Uterus (tissue), 4 donors: ENCODE data around the gene MPPED1. TPM values are rescaled to one million over a fixed set of nuclear protein-coding genes. Genes with fewer than 3 reads are reported as not detected.

ENCODE experiments used
- DNase-seq, 2 donors: peaks; one replicate each; pipeline ENCODE4 v3.0.0-alpha.2; 2019 to 2020
- H3K27ac ChIP-seq, 2 donors: fragments of 200-600 bp; sonication (generic); 1 replicate in 1 of 2; 2 replicates in 1 of 2; pipeline ENCODE4 v1.5.1; 2016 to 2018
- H3K27me3 ChIP-seq, 2 donors: fragments of 200-600 bp; sonication (generic); one replicate each; pipeline ENCODE4 v1.5.1; 2018 to 2019; ENCODE audit warnings: control low read depth in 1 of 2
- H3K36me3 ChIP-seq, 2 donors: fragments of 200-600 bp; sonication (generic); one replicate each; pipeline ENCODE4 v1.5.1; 2019; ENCODE audit warnings: control low read depth in 1 of 2
- H3K4me1 ChIP-seq, 2 donors: fragments of 200-600 bp; sonication (generic); one replicate each; pipeline ENCODE4 v1.5.1; 2018 to 2019; ENCODE audit warnings: control low read depth in 1 of 2
- H3K4me3 ChIP-seq, 2 donors: fragments of 200-600 bp; sonication (generic); 1 replicate in 1 of 2; 2 replicates in 1 of 2; pipeline ENCODE4 v1.5.1; 2018 to 2019; ENCODE audit warnings: mild to moderate bottlenecking in 1 of 2
- H3K9me3 ChIP-seq, 2 donors: fragments of 200-600 bp; sonication (generic); one replicate each; pipeline ENCODE4 v1.5.1; 2019; ENCODE audit warnings: control low read depth in 1 of 2
- CTCF ChIP-seq, 4 experiments: fragments of 200-600 bp in 2 of 4; fragments of 450-650 bp in 2 of 4; sonication (generic) in 2 of 4; IDR thresholded peaks; one replicate each; pipeline ENCODE4 v1.5.1; 2016 to 2019; ENCODE audit warnings: antibody characterized with exemption in 4 of 4, mild to moderate bottlenecking in 2 of 4, moderate library complexity in 1 of 4
- POLR2A ChIP-seq, 2 donors: fragments of 450-650 bp; IDR thresholded peaks; one replicate each; pipeline ENCODE4 v1.6.1; 2016; ENCODE audit warnings: antibody characterized with exemption in 2 of 2, mild to moderate bottlenecking in 1 of 2, moderate library complexity in 1 of 2
- intact Hi-C: fragments of 100-400 bp; cut with DNase I; formaldehyde crosslinking; loops from one replicate; pipeline ENCODE4 v1.15.1; 2023; ENCODE audit warnings: low total_unique reads
- total RNA-seq, 4 donors: library from RNA; depleted of rRNA in 3 of 4; stranded (reverse); fragments of >200 nt in 3 of 4; gene quantifications; one replicate each; pipeline versions ENCODE4 v1.1.0 to v1.2.4, GENCODE V29; 2014 to 2023
- donor health status: DM: yes; HTN: yes; CAD: no.

The MPPED1 gene
- total RNA-seq, 4 donors from 2014 or later = 0.67 to 8.4 TPM; not detected in 2

DNA sequence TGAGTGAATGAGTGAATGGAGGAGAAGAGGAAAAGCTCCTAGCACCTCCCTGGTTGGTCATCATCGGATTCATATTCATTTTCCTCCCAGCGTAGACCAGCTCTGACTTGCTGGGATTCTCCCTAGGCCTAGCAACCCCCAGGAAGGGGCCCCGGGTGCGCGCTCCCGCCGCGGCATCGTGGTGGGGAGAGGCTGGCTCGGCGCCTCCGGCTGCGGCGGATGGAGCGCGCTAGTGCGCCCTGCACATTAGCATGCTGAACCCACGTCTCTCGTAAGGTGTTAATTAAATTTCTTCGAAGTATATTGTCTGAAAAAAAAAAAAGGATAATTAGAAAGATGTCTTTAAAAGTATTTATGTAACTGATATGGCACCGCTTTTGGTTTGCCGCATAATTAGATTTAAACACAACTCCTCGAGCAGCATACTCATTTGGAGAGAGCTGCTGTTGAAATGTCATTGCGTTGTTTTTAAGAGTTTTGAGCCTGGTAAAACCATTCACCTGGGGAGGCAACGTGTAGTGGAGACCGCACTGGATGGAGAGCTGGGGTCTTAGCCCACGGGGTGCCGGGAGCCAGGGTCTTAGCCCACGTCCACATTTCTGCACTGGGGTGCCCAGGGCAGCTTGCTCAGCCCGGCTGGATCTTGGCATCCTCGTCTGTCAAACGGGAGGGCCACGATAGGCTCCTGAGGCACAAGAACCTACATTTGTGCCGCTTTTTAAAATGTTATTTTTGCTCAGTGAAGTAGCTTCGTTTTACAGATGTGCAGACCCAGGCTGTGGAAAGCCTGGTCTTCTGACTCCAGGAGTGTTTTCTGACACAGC lies 21.8 kb downstream of the MPPED1 start:
- TF ChIP-seq POLR2A (IDR thresholded peaks at IDR 0.05) (no peak), CTCF (IDR thresholded peaks at IDR 0.05) (no peak)
- Histone ChIP-seq H3K9me3 (no peaks in the 10 kb centered on the region), H3K36me3 (no peaks in the 10 kb centered on the region), H3K4me3 (no peak overlapping the region), H3K4me1 (no peaks in the 10 kb centered on the region), H3K27me3 (no peaks in the 10 kb centered on the region), H3K27ac (no peak overlapping the region)
- intact Hi-C loops = no loop called here
- no peak for DNase-seq

DNA sequence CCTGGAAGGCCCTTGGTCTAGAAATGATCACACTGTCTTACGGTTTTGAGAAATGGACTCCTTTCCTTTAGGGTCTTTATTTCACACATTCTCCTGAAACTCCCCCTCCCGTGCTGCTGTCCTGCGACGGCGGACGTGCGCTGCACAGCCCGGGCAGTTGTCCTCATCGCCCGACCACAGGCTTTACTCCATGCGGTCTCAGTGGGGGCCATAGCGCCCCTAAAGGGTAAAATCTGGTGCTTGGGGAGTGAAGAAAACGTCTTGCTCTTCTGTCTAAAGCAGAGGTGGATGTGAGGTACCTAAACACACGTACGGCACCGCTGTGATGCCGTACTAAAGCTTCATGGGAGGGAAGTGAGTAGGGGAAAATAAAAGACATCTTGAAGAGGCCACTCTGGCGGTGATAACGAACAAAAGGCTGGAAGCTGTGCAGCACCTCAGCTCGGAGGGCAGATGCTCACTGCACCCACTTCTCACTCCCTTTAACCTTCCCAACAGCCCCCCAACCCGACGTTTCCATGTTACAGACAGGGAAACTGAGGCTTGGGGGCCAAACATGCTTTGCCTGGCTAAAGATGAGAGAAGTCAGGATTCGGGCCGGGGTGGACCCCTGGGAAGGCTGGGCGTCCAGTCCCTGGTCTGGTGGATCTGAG lies 22.6 kb downstream of the MPPED1 start:
- H3K4me1 ChIP-seq = no peaks in the 10 kb centered on the region

DNA sequence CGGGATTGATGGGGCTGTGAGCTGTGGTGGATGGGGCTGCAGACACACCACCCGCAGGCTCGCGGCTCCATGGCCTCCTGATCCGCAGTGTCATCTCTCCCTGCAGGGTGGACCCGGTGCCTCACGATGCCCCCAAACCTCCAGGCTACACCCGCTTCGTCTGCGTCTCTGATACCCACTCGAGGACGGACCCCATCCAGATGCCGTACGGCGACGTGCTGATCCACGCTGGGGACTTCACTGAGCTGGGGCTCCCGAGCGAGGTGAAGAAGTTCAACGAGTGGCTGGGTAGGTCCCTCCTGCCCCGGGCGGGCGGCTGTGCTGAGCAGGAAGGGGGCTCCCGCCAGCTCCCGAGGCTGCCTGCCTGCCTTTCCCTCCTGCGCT lies 23.1 kb downstream of the MPPED1 start:
- Histone ChIP-seq H3K27me3 (no peaks in the 10 kb centered on the region), H3K9me3 (no peaks in the 10 kb centered on the region), H3K4me1 (no peaks in the 10 kb centered on the region), H3K4me3 (no peak overlapping the region), H3K36me3 (no peaks in the 10 kb centered on the region), H3K27ac (no peak overlapping the region)
- DNase-seq = no peak
- intact Hi-C loops = no loop called here
- TF ChIP-seq POLR2A (IDR thresholded peaks at IDR 0.05) (no peak), CTCF (IDR thresholded peaks at IDR 0.05) (no peak)

More for the DNA sequence above, 22.6 kb downstream of the MPPED1 start:
- Histone ChIP-seq H3K36me3 (no peaks in the 10 kb centered on the region), H3K27me3 (no peaks in the 10 kb centered on the region), H3K4me3 (no peak overlapping the region), H3K27ac (no peak overlapping the region), H3K9me3 (no peaks in the 10 kb centered on the region)
- DNase-seq = no peak
- intact Hi-C loops = no loop called here
- TF ChIP-seq CTCF (IDR thresholded peaks at IDR 0.05) = no peak
- TF ChIP-seq POLR2A (IDR thresholded peaks at IDR 0.05) = no peak

DNA sequence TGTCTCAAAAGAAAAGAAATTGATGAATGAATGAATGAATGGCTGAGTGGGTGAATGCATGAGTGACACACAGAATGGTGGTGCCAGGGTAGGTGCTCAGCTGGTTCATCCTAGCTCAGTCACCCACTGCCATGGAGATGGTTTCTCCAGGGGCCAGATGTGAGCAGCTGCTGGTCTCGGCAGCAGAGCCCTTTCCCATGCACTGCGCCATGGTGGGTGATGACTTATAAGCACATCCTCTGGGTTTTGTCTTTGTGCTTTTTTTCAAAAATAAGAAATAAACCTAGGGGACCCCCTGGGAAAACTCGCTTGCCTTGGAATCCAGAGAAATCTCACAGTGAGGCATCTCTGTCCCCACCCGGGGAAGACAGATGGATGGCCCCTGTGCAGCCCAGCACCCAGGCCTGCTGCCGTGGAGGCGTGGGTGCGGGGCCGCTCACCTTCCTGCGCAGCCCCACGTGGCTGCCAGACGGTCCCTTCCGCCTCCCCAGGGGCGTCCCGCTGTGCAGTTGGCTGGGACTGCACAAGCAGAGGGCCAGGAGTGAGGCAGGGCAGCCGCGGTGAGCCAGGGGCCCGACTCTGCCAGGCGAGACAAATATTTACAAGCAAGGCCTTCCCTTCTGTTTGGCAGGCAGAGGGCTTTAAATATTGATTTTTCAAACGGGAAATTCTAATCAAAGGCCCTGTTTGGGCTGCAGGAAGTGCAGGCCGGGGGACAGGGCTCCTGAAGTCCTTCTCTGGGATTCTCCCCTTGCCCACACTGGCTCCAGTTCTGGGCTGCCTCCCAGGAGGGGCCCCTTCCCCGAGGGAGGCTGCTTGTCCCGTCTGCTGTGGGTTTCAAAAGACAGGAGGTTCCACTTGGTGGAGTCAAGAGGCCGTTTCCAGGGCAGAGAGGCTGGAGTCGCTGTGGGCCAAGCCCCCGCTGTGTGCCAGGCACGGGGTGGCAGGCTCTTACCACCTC lies 24.3 kb downstream of the MPPED1 start:
- H3K4me3 ChIP-seq = no peak overlapping the region
- DNase-seq = no peak
- H3K4me1 ChIP-seq = no peaks in the 10 kb centered on the region
- TF ChIP-seq POLR2A (IDR thresholded peaks at IDR 0.05) (no peak), CTCF (IDR thresholded peaks at IDR 0.05) (no peak)
- H3K27ac ChIP-seq = no peak overlapping the region
- no peaks in the 10 kb centered on the region for H3K27me3 ChIP-seq
- intact Hi-C loops = no loop called here
- H3K9me3 ChIP-seq = no peaks in the 10 kb centered on the region
- H3K36me3 ChIP-seq = no peaks in the 10 kb centered on the region
